GM12892 (cell line): ENCODE results near the gene ATP9A.
"Not testable (repeated sequence)": the region's sequence is repeated elsewhere in the genome, so short reads cannot be mapped to it uniquely, and the experiment has no call there.

Experiments used
- DNase-seq: peaks from one replicate; pipeline ENCODE4 v3.0.0; 2011; ENCODE audit not compliant: insufficient read length
- FAIRE-seq: peaks from 2 replicates; lab custom pipeline; 2011; peaks lifted over from hg19 to GRCh38; lab: Jason Lieb, UNC
- POLR2A ChIP-seq: IDR thresholded peaks from 2 replicates; pipeline ENCODE4 v1.6.1; 2011; ENCODE audit warnings: low read depth, low read length, control low read depth
- POLR2AphosphoS5 ChIP-seq: IDR thresholded peaks from 2 replicates; pipeline ENCODE4 v1.6.1; 2011; ENCODE audit warnings: low read depth, low read length, control low read depth
- TAF1 ChIP-seq: IDR thresholded peaks from 2 replicates; pipeline ENCODE4 v1.6.1; 2011; ENCODE audit warnings: low read depth, mild to moderate bottlenecking, control low read depth, low read length, borderline replicate concordance

ATP9A gene

GRCh38 chr20:51801823-51802123 is 33.6 kb upstream of the ATP9A start:
- DNase-seq (no peak), FAIRE-seq (no peak)
- TF ChIP-seq TAF1: no peak
- TF ChIP-seq POLR2A: no peak
- TF ChIP-seq POLR2AphosphoS5: no peak

DNA sequence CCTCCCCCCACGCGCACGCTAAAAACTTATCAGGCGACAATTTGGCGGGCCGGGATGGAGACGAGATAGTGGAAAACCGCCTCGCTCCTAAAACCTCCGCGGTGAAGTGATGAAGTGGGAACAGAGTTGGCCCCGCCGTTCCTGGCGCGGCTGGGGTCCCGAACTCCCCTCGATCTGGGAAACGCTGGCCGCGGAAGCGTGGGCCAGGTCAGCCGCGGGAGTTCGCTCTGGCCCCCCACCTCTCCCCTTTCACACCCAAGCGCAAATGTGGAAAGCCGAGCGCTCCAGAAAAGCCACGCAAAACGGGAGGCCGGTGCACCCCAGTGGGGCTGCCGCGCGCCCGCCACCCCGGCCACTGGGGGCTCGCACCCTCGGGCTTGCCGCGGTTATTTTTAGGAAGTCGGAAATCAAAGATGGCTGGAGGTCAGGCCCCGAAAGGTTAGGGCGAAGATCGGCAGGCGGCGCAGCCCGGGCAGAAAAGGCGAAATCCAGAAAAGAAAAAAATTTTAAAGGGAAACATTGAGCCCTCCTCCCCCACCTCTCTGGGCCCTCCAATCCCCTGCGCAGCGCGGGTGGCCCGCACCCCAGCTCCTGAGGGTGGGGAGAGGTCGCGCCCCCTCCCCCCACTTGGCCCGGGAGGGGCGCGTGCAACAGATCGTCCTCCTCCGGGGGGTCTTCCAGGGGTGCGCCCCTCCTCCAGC is 33.1 kb upstream of the ATP9A start:
- no peak for DNase-seq
- TF ChIP-seq POLR2A (no peak), POLR2AphosphoS5 (no peak)
- no peak for FAIRE-seq

DNA sequence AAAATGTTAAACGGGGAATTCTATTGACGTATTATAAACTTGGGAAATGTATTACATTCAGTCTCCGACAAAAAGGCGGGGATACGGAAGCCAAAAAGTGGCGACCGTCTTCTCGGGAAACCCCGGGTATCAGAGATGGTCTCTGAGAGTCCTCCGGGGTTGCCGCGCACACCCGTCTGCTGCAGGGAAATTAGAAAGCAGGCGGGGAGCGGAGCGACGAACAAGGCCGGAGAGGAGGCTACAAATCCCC is 32.6 kb upstream of the ATP9A start:
- no peak for DNase-seq
- no peak for FAIRE-seq

GRCh38 chr20:51800060-51800871 is 32.1 kb upstream of the ATP9A start:
- FAIRE-seq (no peak), DNase-seq (peak; percentile 63)
- TF ChIP-seq POLR2AphosphoS5 (no peak), POLR2A (no peak), TAF1 (no peak)

More for the DNA sequence above, 32.6 kb upstream of the ATP9A start:
- TF ChIP-seq TAF1 (no peak), POLR2A (no peak), POLR2AphosphoS5 (no peak)

DNA sequence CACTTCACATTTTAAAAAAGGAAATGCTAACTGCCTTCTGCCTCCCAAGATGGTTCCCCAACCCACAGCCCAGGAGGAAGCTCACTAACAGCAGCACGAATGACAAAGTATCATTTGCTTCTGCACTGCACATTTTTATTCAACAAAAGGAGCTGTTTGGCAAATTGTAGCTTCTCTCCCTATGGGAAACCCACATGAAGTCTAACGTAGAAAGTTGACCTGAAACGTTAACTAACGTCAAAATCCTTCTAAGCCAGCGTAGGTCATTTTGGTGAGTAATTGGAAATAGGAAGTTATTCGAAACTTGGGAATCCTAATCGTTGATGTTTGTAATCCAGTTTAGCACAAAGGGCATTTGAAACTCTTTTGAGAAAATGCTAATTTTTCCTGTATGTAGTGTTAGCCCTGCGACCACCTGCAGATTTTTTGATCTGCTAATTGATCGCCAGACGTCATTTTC is 31.2 kb upstream of the ATP9A start:
- FAIRE-seq (no peak), DNase-seq (no peak)
- no peak for TF ChIP-seq POLR2AphosphoS5
- no peak for TF ChIP-seq TAF1
- TF ChIP-seq POLR2A: no peak

- TF ChIP-seq TAF1: no peak
- TF ChIP-seq POLR2A: no peak
- no peak for TF ChIP-seq POLR2AphosphoS5
- DNase-seq (no peak), FAIRE-seq (no peak)
Observed at GRCh38 chr20:51797357-51798025, 29.3 kb upstream of the ATP9A start.

DNA sequence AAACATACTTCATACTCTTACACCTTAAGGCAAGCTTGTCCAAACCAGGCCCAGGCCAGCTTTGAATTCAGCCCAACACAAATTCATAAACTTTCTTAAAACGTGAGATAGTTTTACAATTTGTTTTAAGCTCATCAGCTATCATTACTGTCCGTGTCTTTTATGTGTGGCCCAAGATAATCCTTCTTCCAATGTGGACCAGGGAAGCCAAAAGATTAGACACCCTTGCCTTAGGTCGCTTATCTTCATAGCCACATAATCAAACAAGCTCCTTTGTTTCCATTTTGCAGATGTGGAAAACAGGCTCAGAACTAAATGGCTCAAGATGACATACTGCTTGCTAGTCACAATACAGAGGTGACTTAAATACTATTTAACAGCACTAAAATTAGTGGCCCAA is 28.1 kb upstream of the ATP9A start:
- no peak for TF ChIP-seq POLR2AphosphoS5
- no peak for TF ChIP-seq POLR2A
- TF ChIP-seq TAF1: no peak
- DNase-seq (no peak), FAIRE-seq (no peak)

GRCh38 chr20:51792960-51793359 is 24.8 kb upstream of the ATP9A start:
- no peak for FAIRE-seq
- no peak for TF ChIP-seq POLR2AphosphoS5
- DNase-seq: no peak

DNA sequence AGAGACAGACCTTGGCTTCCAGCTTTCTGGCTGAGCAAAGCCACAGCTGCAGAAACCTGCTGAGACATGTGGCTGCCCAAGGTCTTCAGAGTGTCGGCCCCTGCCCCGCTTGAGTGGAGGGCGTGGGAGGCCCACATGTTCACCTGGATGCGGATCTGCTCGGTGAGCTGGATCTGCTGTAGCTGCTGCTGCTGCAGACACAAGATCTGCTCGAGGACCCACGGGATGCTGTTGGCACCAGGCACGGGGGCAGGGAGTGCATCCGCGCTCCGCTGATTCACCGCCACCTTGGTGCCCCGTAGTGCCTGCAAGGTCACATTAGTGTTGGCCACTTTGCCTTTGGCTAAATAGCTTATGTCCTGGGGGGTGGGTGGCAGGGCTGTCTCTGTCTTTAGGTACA is 23.4 kb upstream of the ATP9A start:
- no peak for DNase-seq
- TF ChIP-seq POLR2AphosphoS5: no peak
- no peak for TF ChIP-seq TAF1
- no peak for TF ChIP-seq POLR2A
- no peak for FAIRE-seq

GRCh38 chr20:51790256-51790655 is 22.1 kb upstream of the ATP9A start:
- DNase-seq (no peak), FAIRE-seq (no peak)
- TF ChIP-seq POLR2A (no peak), POLR2AphosphoS5 (no peak), TAF1 (no peak)

DNA sequence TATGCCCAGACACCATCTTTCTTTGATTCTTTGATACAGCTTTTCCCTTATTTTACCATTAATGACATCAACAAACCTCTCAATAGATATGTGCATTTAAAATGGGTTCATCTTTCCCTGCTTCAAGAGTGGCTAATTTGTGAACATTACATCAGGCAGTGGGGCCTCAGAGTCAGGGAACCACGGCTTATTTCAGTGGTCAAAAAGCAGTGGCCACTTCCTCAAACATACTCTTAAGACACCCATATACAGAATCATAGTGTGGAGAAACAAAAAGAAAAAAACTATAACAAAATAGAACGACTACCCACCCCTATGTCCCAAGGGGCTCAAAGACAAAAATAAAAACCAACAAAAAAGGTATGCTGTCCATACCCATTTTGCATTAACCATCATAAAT is 21.2 kb upstream of the ATP9A start:
- DNase-seq: no peak
- TF ChIP-seq POLR2A (no peak), TAF1 (no peak), POLR2AphosphoS5 (no peak)
- FAIRE-seq: no peak

DNA sequence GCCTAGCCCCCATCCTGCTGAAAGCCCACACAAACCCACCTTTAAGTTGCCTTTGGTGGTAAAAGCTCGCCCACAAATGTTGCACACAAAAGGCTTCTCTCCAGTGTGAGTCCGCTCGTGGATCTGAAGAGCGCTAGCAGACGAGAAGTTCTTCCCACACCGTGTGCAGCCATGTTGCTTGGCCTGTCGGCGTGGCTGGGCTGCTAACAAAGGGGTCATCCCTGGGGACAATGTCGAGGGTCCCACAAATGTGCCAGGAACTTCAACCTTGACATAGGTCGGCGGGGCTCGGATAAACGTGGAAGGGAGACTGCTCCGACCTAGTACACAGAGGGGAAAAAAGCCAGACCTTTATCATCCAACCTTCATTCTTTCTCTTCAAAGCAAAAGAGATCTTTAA is 20.6 kb upstream of the ATP9A start:
- no peak for DNase-seq
- TF ChIP-seq POLR2A (no peak), POLR2AphosphoS5 (no peak), TAF1 (no peak)

GRCh38 chr20:51784299-51784698 is 16.1 kb upstream of the ATP9A start:
- TF ChIP-seq POLR2AphosphoS5: no peak
- TF ChIP-seq TAF1: no peak
- no peak for TF ChIP-seq POLR2A
- no peak for FAIRE-seq
- no peak for DNase-seq

More for the DNA sequence above, 20.6 kb upstream of the ATP9A start:
- FAIRE-seq: no peak

DNA sequence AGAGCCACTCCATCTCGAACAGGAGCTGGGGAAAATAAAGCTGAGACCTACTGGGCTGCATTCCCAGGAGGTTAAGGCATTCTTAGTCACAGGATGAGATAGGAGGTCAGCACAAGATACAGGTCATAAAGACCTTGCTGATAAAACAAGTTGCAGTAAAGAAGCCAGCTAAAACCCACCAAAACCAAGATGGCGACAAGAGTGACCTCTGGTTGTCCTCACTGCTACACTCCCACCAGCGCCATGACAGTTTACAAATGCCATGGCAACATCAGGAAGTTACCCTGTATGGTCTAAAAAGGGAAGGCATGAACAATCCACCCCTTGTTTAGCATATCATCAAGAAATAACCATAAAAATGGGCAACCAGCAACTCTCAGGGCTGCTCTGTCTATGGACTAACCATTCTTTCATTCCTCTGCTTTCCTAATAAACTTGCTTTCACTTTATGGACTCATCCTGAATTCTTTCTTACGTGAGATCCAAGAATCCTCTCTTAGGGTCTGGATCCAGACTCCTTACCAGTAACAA is 10.1 kb upstream of the ATP9A start:
- FAIRE-seq, DNase-seq: not testable (repeated sequence)
